HG03432 (cell line): Measurements from ENCODE around the gene ERVFRD-1.

Source experiments
- ATAC-seq: cut with Tn5 transposase; IDR thresholded peaks from one replicate; pipeline ENCODE4 v1.9.1; 2021; ENCODE audit warnings: mild to moderate bottlenecking, moderate library complexity; ENCODE audit not compliant: unreplicated experiment

ERVFRD-1 gene, protein sequence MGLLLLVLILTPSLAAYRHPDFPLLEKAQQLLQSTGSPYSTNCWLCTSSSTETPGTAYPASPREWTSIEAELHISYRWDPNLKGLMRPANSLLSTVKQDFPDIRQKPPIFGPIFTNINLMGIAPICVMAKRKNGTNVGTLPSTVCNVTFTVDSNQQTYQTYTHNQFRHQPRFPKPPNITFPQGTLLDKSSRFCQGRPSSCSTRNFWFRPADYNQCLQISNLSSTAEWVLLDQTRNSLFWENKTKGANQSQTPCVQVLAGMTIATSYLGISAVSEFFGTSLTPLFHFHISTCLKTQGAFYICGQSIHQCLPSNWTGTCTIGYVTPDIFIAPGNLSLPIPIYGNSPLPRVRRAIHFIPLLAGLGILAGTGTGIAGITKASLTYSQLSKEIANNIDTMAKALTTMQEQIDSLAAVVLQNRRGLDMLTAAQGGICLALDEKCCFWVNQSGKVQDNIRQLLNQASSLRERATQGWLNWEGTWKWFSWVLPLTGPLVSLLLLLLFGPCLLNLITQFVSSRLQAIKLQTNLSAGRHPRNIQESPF

DNA sequence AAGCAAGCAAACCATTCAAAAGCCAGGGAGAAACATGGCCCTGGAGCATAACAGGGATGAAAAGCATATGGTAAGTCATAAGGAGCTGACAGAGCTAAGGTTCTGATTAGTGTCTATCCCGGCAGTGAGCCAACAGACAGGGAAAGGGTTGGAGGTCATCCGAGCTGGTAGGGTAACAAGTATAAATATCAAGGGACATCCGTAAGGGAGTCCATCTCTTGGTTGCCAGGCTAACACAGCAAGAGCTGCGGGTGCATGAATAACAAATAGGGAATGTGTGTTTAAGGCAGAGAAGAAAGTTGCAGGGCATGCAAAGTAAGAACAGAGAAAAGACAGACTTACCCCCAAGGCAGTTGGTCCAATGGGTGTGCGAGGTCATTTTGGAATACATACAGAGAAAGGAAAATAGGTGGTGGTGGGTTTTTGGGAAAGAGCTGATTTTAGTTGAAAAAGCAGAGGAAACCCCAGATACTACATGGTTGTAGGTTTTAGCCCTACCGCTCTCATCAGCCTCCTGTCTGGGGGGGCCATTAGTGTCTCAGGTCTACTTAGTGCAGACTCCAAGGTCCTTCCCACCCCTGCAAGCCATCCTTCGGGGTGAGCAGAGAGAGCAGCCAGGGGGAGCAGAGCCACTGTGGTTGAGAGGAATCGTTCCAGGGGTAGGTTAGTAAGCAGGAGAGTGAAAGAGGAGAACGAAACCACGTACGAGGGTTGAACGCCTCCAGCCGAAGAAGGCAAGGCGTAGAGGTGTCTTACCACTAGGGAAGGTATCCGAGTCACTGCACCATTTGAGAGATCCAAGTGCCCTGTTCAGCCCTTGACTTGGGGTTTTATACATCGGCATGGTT, at the start of gene ERVFRD-1:
TSS of gene ERVFRD-1 (minus strand) at position 805 of the 848 bp plus-strand sequence. CDS start 6,415 bp downstream, outside the sequence.
- ATAC-seq = no peak

DNA sequence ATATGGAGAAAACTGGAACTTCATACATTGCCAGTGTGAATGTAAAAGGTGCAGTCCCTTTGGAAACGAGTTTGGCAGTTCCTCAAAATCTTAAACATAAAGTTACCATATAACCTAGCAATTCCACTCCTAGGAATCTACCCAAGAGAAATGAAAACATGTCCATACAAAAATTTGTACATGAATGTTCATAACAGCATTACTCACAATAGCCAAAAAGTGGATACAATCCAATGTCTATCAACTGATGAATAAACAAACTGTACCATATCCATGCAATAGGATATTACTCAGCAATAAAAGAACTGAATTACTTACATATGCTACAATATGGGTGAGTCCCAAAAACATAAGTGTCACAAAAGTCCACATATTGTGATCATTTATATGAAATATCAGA, 48.7 kb upstream of the ERVFRD-1 start:
- ATAC-seq = no peak

DNA sequence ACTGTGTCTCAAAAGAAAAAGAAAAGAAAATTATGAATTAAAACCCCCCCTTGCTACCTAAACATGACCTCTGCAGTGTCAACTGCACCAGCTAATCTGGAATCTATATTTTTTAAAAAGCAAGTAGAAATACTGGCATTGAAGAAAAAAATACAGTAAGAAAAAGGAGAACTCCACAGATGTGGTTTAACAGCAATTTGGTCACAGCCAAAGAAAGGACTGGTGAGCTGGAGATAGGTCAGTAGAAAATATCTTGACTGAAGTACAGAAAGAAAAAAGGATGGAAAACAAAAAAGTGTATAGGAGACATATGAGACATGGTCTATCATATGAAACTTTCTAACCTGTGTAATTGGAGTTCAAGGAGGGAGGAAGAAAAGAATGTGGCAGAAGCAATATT, 44.1 kb upstream of the ERVFRD-1 start:
- no peak for ATAC-seq

DNA sequence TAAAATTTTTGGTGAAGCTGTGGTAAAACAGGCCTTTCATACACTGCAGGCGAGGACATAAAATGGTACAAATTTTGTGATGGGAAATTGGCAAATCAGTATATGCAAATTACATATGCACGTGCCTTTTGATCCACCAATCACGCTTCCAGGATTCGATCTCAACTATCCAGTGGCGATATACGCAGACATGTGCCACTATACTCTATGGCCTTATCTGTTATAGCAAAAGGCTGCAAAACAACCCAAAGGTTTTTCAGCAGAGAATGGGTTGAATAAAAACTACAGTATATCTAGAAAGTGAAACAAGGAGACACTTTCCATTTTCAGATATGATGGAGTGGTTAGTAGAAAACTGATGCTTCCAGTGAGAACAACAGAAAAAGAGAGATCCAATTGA, 41.9 kb upstream of the ERVFRD-1 start:
- no peak for ATAC-seq

DNA sequence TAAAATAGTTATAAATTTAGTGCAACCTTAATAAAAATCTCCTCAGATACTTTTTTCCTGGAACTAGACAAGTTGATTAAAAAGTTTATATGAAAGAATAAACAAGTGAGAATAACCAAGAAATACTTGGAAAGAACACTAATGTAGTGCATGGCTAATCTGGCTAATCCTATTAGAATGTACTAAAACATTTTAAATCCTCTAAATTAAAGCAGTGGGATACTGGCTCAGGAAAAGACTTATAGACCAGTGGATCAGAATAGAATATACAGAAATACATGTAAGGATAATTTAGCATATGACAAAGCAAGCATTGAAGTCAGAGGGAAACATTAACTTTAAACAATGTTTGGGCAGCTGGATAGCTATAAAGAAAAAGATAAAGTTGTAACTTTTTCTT, 41.1 kb upstream of the ERVFRD-1 start:
- ATAC-seq = no peak

DNA sequence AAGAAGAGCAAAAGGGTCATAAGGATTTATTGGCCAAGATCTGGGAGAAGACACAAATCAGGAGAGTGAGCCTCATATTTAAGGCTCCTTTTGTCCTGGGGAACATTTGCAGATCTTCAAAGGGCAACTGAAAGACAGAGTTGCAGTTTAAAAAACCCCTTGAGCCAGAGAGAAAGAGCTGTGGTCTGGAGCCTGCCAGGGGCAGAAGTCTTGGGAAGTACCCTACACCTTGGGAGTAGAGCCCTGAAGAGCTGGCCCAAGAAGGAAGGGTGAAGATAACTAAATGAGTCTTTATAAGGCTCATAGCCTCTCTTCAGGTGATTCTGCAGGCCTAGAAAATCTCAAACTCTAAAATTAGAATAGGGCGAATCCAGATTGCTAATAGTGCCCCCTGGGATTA, 40.0 kb upstream of the ERVFRD-1 start:
- ATAC-seq = no peak

DNA sequence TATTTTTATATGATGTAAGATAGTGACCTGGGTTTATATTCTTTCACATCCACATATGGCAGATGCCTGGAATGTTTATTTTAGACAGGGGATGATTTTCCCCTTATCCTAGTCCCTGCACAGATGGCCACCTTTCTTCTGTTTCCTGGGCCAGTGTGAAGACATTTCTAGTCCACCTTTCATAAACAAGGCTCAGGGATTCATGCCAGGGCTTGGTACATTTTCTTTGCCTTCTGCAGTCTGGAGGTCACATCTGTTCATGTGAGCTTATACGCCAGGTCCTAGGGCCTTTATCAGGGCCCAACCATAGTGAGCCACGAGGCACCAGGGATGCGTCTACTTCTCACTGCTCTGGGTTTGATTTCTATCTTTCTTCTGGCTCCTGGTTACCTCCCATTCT, 38.0 kb upstream of the ERVFRD-1 start:
- ATAC-seq = no peak

DNA sequence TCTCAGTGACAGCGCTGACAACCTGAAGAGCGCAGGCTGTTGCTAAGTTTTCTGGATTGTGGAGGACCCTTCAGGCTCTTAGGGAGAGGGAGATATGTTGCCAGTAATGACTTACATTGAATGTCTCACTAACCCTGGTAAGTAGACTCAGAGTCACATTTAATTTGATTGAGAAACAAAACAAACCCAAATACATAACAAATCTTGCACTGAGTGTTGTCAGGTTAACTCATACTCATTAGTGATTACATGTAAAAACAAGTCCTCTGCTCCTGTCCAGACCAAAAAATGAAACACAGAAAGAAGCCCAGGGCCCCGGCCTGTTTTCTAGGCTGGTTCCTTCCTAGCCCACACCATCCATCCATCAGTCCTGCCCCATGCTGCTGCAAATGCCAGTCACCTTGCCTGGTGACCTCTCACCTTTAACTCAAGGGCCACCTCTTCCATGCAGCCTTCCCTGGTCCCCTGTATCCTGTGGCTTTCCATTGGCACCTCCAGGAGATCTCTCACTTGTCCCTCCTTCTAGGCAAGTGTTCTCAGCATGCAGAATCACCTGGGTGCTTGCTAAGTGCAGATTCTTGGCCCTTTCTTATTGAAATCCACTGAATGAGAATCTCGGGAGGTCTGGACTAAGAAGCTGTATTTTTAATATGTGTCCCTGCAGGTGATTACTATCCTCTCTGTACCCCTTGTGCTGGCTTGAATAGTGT, 34.7 kb upstream of the ERVFRD-1 start:
- no peak for ATAC-seq

DNA sequence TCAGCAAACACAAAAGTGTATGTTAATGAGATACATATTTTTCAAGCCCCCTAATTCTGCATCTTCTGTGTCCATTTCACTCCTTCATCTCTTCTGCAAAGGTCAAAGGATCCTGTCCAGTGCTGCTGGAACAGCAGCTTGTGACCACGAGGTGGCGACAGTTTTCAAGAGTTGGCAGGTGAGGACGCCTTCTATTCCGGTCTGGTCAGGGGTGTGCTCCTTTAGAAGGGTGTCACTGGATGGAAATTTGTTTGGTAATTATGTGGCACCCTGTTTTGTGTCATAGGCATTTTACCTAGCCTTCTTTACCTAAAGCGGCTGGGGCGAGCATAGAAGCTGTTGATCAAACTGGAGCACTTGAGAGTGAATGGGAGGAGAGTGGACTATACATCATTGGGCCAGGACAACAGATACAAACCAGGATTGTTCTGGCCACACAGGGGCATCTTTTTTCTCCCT, 32.9 kb upstream of the ERVFRD-1 start:
- ATAC-seq = peak; percentile 80

DNA sequence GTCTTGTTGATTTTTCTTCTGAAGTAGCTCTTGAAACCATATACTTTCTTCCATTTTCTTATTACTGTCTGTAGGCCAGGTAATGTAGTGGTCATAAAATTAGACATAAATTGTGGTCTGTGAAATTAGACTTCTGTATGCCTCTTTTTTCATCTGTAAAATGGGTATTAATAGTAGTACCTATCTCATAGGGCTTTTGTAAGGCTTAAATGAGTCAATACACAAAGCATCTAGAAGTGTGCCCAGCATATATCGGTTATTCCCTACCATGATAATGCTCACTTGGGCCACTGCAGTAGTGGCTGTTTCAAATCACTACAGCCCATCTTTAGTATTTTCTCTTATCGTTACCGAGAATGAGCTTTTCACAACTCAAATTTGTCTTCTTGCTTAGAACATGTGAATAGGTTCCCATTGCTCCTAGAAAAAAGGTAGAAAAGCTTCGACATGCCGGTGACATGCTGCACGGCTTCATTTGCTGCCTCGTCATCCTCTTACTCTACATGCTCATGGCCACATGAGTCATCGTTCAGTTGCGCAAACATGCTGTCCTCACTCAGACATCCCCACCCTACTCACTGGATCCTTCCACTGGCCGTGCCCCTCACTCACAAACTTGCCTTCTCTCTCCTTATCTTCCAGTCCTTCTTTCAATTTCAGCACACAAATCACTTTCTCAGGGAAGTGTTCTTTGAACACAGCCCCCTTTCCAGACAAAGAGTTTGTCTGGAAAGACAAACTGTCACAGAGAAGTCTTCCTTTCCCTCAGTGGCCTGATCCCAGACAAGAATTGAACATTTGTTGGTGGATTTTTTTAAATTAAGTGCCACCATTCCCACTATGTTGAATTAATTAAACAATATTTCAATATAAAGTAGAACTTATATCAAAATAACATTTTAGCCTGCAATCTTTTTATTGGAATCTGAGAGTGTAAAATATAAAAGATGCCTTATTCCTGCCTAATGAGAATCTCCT, 32.2 kb upstream of the ERVFRD-1 start:
- no peak for ATAC-seq

DNA sequence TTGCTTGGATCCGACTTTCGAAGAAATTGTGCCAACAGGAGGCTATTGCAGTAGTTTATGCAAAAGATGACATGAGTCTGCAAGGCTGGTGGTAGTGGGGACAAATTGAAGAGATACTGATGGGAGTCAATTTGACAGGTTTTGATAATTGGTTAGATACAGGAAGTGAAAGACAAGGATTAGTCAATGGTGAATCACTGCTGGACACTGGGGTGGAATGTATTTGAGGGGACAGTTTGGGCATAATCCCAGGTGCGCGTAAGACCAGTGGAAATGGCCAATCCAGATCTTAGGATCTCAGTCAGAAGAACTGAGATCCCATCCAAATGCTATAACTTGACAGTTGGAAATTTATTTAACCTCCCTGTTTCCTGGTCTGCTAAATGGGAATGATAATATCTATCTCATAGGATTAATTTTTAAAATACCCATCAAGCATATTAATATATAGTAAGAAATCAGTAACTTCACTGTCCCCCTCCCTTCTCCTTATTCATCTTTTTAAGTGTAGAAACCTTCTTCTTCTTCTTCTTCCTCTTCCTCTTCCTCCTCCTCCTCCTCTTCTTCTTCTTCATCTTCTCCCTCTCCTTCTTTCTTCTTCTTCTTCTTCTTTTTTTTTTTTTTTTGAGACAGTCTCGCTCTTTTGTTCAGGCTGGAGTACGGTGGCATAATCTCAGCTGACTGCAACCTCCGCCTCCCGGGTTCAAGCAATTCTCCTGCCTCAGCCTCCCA, 30.9 kb upstream of the ERVFRD-1 start:
- ATAC-seq = no peak

DNA sequence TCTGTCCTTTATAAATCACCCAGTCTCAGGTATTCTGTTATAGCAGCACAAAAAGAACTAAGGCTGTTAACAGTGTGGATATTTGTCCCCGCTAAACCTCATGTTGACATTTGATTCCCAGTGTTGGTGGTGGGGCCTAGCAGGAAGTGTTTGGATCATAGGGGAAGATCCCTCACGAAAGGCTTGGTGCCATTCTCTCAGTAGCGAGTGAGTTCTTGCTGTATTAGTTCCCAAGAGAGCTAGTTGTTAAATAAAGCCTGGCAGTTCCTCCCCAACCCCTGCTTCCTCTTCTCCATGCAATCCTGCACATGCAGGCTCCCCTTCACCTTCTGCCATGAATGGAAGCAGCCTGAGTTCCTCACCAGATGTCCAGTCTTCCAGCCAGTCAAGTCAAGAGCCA, 29.8 kb upstream of the ERVFRD-1 start:
- no peak for ATAC-seq

DNA sequence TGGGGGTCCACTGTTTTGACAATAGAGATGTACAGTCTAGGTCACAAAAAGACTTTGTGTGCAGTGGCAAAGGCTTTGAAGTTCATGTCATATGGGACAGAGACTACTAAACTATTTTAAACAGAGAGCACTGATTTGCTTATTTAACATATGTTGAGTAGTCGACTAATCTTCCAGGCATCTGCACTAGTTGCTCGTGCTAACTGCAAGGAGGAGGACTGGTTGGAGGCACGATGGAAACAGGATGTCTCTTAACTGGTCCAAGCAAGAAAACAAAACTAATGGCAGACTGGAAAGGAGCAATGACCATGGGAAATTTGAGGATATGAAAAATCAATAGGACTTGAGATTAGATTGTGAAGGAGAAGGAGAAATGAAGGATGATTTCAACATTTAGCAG, 28.5 kb upstream of the ERVFRD-1 start:
- ATAC-seq = no peak

DNA sequence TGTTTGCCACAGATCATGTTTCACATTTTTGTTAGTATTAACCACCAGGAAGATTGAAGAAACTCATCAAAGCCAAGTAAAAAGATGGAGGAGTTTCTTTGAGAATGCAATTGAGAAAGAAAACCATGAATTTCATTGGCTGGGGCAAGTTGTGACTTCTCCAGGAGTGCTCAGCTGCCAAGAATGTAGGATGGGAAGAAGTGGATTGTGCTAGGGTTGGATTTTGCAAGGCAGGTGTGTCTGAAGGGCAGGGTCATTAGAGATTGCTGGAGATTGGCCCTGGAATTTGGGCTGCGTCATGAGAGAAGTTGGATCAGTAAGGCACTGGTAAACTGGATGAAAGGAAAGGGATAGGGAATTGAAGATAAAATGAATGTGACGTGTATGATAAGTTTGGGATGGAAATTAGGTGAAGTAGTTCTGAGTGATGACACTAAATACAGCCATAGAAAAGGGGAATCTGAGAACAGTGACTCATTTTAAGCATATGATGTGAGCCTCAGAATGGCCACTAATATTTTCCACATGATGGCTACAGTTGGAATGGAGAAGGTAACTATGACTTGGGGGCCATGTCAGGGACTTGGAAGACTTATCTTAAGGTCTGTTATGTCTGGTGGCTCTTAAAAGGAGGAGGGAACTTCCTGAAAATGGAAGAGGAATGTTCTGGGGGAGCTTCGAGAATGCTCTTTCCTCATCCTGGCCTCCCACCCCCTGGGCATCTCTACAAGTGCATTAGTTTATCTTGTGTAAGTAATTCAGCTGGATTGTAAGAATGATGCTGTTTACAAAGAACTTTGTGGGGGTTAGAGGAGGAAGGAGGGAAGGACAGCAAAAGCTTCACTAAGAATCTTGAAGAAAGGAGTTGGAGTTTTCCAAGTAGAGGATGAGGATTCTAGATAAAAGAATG, 27.8 kb upstream of the ERVFRD-1 start:
- peak; percentile 53 for ATAC-seq

DNA sequence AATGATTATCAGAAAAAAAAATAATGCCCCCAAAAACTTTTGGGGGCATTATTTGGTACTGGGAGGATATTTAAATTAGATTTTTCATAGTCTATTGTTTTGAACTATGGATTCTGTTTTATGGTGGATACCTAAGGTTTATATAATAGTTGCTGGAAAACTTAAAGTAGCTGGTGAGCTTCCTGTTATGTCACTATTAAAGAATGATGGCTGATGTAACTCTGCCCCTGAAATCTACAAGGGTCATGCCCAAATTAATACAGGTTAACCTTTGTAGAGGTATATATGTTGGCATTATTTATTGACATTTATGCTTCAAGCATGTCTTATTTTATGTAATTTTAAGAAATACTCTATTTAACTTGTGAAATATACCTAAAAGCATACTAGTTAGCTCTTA, 25.3 kb upstream of the ERVFRD-1 start:
- no peak for ATAC-seq

DNA sequence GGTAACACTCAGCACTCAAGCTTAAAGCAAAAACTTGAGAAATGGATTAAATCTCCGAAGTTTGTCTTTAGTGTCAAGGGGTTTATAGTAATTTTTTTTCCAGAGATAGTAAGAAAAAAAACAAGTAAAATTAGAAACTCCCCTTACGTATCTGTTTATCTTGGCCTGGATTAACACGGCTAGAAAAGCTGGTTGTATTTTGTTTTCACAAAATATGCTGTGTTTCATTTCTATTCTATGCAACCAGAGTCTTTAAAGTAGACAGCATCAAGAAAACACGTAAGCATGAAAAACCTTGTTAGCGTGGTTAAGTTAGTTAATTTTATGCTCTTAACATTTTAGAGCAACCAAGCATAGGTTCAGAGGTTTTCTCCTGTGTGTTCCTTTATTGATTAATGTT, 21.8 kb upstream of the ERVFRD-1 start:
- no peak for ATAC-seq

DNA sequence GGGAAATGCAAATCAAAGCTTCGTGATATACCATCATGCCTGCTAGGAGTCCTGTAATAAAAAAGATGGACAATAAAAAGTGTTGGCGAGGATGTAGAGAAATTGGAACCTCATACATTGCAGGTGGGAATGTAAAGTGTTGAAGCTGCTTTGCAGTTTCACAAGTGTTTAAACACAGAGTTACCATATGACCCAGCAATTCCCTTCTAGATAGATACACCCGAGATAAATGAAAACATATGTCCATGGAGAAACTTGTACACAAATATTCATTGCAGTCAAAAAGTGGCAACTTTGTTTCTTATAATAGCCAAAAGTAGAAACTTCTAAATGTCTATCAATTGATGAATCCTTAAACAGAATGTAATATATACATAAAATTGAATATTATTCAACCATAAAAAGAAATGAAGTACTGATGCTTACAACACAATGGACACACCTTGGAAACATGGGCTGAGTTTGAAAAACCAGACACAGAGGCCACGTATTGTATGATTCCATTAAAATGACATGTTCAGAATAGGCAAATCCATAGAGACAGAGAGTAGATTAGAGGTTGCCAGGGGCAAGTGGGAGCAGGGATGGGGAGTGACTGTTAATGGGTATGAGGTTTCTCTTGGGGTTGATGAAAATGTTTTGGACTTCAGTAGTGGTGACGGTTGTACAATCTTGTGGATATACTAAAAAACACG, 20.8 kb upstream of the ERVFRD-1 start:
- ATAC-seq = no peak

DNA sequence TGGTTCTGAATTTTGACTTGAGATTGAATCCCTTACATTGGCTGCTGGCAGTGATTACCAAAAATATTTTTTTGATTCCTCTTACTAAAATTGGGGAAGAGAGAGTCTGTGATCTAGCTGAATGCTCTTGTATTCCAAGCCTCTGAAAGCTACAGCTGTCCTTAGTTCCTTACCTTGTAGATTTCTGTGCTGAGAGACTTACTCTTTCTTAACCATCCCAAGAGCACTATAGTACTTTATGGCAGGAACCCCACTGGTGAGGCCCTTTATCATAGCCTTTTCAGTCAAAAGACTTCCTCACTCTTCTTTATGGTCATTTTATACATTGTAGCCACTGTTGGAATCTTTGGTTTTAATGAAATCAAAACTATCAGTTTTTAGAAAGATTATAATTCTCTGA, 19.1 kb upstream of the ERVFRD-1 start:
- ATAC-seq = peak; percentile 26
